Activated CD8-positive, alpha-beta T cell treated with anti-CD3 and anti-CD28 coated beads, Interleukin-2, amount 10 ng/mL, durations not matched to agents 7 days and 5 days (primary cell): Measurements from ENCODE around the gene ZBTB16. TPM values are rescaled to one million over a fixed set of nuclear protein-coding genes. Genes with fewer than 3 reads are reported as not detected.
A peak's percentile ranks its signal among the peaks of the same experiment; 100 is the strongest.

Source experiments
- ATAC-seq: fragments of 150-1000 bp; cut with Tn5 transposase; one replicate; pipeline ENCODE4 v1.10.0; 2021; ENCODE audit warnings: moderate library complexity
- CTCF ChIA-PET: fragments of 350-600 bp; sonication (Branson Sonifier 250); formaldehyde crosslinking; loops from one replicate; lab custom pipeline; 2021; ENCODE audit warnings: antibody characterized with exemption; lab: Charles Lee
- POLR2A ChIA-PET: fragments of 350-600 bp; sonication (Branson Sonifier 250); formaldehyde crosslinking; loops from one replicate; lab custom pipeline; 2021; ENCODE audit warnings: antibody characterized with exemption; lab: Charles Lee
- DNase-seq: peaks from one replicate; pipeline ENCODE4 v3.0.0-alpha.2; 2020
- H3K27ac Mint-ChIP-seq: one replicate; pipeline ENCODE4 v1.8.0; 2021; ENCODE audit warnings: mild to moderate bottlenecking, mixed read lengths
- H3K27me3 Mint-ChIP-seq: one replicate; pipeline ENCODE4 v1.8.0; 2021; ENCODE audit warnings: low read depth, mixed read lengths
- H3K36me3 Mint-ChIP-seq: one replicate; pipeline ENCODE4 v1.8.0; 2021; ENCODE audit warnings: low read depth, mixed read lengths
- H3K4me1 Mint-ChIP-seq: one replicate; pipeline ENCODE4 v1.8.0; 2021; ENCODE audit warnings: low read depth, mixed read lengths
- H3K4me3 Mint-ChIP-seq: one replicate; pipeline ENCODE4 v1.8.0; 2021; ENCODE audit warnings: mild to moderate bottlenecking, mixed read lengths
- H3K9me3 Mint-ChIP-seq: one replicate; pipeline ENCODE4 v1.8.0; 2022; ENCODE audit warnings: mixed read lengths; ENCODE audit not compliant: insufficient read depth
- total RNA-seq, 2 experiments: library from RNA; stranded (reverse); gene quantifications; one replicate each; pipeline ENCODE4 v1.2.3, GENCODE V29; 2021

ZBTB16 gene
- total RNA-seq, 2 experiments from 2014 or later = 16.3 to 16.4 TPM

DNA sequence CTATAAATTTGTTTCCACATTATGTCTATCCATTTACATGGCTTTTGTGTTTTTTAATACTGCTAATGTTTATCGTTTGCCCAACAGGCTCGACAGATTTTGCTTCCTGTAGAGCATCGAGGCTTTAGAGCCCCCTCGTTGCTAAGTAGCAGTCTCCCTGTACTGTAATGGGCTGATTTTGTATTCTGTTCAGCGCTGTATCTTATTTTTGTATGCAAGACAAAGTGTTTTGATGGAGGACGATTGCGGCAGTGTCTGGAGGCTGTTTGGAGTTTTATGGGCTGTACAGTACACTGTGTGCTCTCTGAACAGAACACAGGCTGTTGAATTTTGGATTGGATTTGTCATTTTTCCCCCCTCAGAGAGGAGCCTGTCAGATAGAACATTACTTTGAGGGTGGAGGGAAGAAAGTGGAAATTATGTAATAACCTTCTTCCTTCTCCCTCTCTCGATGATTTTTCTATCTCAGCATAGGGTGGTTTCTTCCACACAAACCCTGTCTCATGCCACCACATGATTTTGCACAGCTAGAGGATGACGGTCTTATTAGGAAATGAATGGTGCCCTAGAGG, 104.4 kb downstream of the ZBTB16 start:
- CTCF ChIA-PET = interaction anchor here (9.5 kb wide), 1 partner anchor 17 kb away, joined by 89 read pairs; no protein-coding TSS in a partner anchor

DNA sequence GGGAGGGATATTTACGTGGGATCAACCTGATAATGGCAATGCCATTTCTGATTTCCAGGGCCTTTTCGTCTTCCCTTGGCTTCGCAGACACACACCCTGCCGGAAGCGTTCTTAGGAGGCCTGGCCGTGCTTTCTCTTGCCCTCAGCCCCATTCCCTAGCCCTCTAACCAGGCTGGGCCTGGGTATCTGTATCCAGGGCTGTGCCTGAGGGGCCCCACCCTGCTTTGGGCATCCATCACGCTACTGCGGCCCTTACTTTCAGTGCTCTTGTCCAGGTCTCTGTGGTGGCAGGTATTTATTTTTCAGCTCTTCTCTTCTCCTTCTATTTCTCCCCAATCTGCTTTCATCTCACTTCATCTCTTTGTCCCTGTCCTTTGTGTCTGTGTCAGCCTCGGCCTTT, 105.0 kb downstream of the ZBTB16 start:
- DNase-seq (no peak), ATAC-seq (no peak)
- Mint-ChIP-seq H3K4me1 (peaks cover 95% of the 10 kb centered on the region), H3K4me3 (no peak overlapping the region), H3K36me3 (peaks cover 9% of the 10 kb centered on the region), H3K9me3 (no peaks in the 10 kb centered on the region), H3K27me3 (no peaks in the 10 kb centered on the region), H3K27ac (no peak overlapping the region)
- ChIA-PET CTCF (interaction anchor here (9.5 kb wide), 1 partner anchor 16 kb away, joined by 89 read pairs; no protein-coding TSS in a partner anchor), POLR2A (interaction anchor here (0.6 kb wide), 1 partner anchor 119 kb away, joined by 3 read pairs; no protein-coding TSS in a partner anchor)

More for the DNA sequence above, 104.4 kb downstream of the ZBTB16 start:
- Mint-ChIP-seq H3K9me3 (no peaks in the 10 kb centered on the region), H3K4me1 (peaks cover 95% of the 10 kb centered on the region), H3K36me3 (peaks cover 7% of the 10 kb centered on the region), H3K27me3 (no peaks in the 10 kb centered on the region), H3K27ac (no peak overlapping the region), H3K4me3 (no peak overlapping the region)
- POLR2A ChIA-PET = interaction anchor here (1.0 kb wide), 1 partner anchor 20 kb away, joined by 3 read pairs; no protein-coding TSS in a partner anchor
- no peak for ATAC-seq
- DNase-seq = no peak

DNA sequence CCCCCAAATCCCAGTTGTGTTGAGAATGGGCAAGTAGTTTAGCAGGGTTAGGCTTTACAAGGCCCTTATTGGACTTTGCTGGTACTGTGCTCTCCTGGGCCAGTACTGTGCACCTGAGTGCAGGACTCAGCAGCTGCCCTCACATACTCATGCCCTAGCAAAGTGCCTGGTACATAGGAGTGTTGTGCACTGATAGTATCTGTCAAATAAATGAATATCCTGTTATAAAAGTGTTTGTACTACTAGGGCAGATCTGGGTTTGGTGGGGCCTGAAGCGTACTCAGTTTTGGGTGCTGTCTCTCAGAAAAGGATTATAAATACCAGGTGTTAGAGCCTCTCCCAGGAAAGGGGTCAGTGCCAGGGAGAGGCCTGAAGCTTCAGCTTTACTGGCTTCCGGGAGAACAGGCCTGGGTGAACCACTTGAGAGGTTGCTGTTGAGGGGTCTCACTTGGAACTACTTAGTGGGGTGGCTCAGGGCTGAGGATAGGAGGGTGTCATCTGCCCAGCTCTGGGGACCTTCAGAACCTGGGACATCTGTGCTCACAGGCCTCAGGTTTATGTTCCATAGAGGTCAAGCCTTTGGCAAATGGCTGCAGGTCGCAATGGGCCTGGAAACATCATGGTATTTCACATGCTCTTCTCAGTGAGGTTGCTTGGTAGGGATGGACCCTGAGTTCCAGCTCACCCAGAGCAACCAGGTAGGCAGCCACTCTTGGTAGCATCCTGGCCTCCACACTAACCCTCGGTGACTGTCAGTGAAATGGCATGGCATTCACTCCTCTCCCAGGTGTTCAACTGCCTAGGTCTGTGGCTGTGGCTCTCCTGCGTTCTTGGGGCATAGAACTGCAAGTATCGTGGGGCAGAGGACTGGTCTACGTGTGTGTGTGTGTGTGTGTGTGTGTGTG, 106.1 kb downstream of the ZBTB16 start:
- ChIA-PET POLR2A (interaction anchor here (0.6 kb wide), 1 partner anchor 120 kb away, joined by 3 read pairs; no protein-coding TSS in a partner anchor), CTCF (interaction anchor here (1.0 to 9.5 kb wide), 4 partner anchors 15 to 82 kb away, joined by 3 to 89 read pairs (median 3); no protein-coding TSS in a partner anchor)
- H3K36me3 Mint-ChIP-seq = peaks cover 11% of the 10 kb centered on the region
- no peak overlapping the region for H3K4me3 Mint-ChIP-seq
- DNase-seq (no peak), ATAC-seq (no peak)
- H3K27ac Mint-ChIP-seq = peak overlapping the region; percentile 62
- H3K27me3 Mint-ChIP-seq = no peaks in the 10 kb centered on the region
- peaks cover 93% of the 10 kb centered on the region for H3K4me1 Mint-ChIP-seq
- no peaks in the 10 kb centered on the region for H3K9me3 Mint-ChIP-seq

DNA sequence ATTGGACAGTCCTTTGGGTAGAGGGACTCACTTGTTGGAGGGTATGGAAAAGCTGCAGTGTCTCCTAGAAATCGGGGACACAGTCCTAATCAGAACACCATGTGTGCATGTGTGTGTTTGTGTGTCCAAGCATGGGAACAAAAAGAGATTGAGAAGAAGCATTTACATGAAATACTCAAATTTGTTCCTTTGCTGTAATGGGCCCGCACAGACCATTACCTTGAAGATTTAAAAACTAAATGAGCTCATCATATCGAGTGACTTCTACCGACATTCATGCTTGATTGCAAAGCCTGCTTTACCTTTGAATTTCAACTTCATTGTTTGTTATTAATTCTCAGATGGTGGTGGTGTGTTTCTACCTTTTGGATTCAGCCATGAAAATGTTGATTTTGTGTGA, 106.9 kb downstream of the ZBTB16 start:
- Mint-ChIP-seq H3K27ac (peak overlapping the region; percentile 77), H3K9me3 (no peaks in the 10 kb centered on the region), H3K27me3 (no peaks in the 10 kb centered on the region), H3K36me3 (peaks cover 8% of the 10 kb centered on the region), H3K4me3 (peak overlapping the region; percentile 33), H3K4me1 (peaks cover 93% of the 10 kb centered on the region)
- ChIA-PET POLR2A (interaction anchor here (0.9 to 2.6 kb wide), 2 partner anchors 17 to 30 kb away, joined by 3 to 14 read pairs; no protein-coding TSS in a partner anchor), CTCF (interaction anchor here (1.2 to 9.5 kb wide), 4 partner anchors 15 to 88 kb away, joined by 3 to 89 read pairs (median 4); no protein-coding TSS in a partner anchor)
- DNase-seq (no peak), ATAC-seq (no peak)

DNA sequence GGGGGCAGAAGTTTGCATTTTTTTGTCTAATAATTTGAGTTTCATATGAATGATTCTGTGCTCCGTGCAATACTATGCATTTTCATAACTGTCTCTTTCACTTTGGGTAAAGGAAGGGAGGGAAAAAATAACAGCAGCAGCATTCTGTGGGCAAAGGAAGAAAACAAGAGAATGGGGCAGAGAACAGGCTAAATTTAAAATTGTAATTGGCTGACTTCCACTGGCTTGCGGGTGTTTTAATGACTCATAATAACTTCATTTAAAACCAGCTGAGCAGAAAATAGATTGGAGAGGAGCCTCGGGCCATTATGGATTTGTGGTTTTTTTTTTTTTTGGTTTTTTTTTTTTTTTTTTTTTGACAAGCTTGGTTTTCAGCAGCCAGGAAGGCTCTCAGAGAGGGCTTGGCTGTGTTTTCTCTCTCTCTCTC, 107.4 kb downstream of the ZBTB16 start:
- CTCF ChIA-PET = interaction anchor here (1.2 to 9.5 kb wide), 6 partner anchors 14 to 94 kb away, joined by 3 to 89 read pairs (median 4); no protein-coding TSS in a partner anchor

DNA sequence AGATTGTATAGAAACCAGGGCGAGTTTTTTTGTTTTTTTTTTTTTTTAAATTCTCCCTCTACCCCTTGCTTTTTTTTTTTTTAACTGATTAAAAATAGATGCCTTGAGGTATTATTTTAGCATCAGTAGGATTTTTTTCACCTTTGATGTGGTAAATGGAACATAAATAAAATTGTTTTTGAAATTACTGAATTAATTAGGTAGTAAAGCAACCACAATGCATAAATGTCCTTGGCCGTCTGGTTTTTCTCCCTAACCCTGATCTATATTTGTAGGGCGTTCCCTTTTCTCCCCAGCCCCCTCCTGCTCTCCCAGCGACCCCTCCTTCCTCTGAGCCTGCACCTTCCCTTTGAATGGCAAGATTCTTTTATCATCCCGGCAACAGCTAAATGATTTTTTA, 107.8 kb downstream of the ZBTB16 start:
- Mint-ChIP-seq H3K9me3 (no peaks in the 10 kb centered on the region), H3K4me1 (peaks cover 93% of the 10 kb centered on the region), H3K27me3 (no peaks in the 10 kb centered on the region), H3K27ac (peak overlapping the region; percentile 77), H3K36me3 (peaks cover 4% of the 10 kb centered on the region), H3K4me3 (peak overlapping the region; percentile 33)
- DNase-seq = no peak
- CTCF ChIA-PET = interaction anchor here (1.3 to 9.5 kb wide), 5 partner anchors 14 to 93 kb away, joined by 3 to 89 read pairs (median 4); no protein-coding TSS in a partner anchor
- ATAC-seq = no peak
- POLR2A ChIA-PET = interaction anchor here (1.0 to 2.6 kb wide), 2 partner anchors 15 to 16 kb away, joined by 3 to 14 read pairs; no protein-coding TSS in a partner anchor

More for the DNA sequence above, 107.4 kb downstream of the ZBTB16 start:
- DNase-seq (peak; percentile 48), ATAC-seq (peak; percentile 62)
- peaks cover 4% of the 10 kb centered on the region for H3K36me3 Mint-ChIP-seq
- no peaks in the 10 kb centered on the region for H3K27me3 Mint-ChIP-seq
- peak overlapping the region; percentile 33 for H3K4me3 Mint-ChIP-seq
- H3K4me1 Mint-ChIP-seq = peaks cover 93% of the 10 kb centered on the region
- peak overlapping the region; percentile 77 for H3K27ac Mint-ChIP-seq
- H3K9me3 Mint-ChIP-seq = no peaks in the 10 kb centered on the region
- POLR2A ChIA-PET = interaction anchor here (0.9 to 2.6 kb wide), 3 partner anchors 15 to 29 kb away, joined by 3 to 14 read pairs (median 3); no protein-coding TSS in a partner anchor

DNA sequence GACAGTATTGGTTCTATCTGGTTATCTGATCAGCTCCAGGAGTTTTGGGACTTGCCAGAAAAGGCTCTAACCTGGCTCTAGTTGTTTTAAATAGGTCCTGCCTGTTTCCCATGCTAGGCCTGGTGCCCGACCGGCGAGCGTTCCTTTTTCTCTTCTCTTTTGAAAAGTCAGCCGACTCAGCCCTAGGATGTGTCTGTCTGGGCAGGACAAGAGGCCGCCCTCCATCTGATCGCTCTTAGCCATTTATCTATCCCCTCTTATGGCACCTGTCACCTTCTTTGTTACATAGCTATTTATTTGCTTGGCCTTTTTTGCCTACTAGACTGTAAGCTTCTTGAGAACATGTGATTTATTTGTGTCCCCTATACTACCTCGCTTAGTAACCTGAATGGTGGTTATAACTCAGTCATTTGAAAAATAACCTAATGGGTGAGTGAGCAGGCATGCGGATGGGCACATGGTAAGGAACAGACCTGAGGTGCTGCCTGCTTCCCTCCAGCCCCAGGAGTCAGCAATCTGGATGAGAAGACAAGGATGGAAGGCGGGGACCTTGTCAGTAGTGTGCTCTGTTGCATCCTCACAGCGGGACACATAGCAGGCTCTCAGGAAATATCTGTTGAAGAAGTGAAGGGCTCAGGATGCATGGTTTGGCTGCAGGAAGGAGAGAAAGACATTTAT, 108.4 kb downstream of the ZBTB16 start:
- DNase-seq (no peak), ATAC-seq (no peak)
- no peaks in the 10 kb centered on the region for H3K9me3 Mint-ChIP-seq
- ChIA-PET CTCF (interaction anchor here (1.3 to 9.5 kb wide), 6 partner anchors 13 to 93 kb away, joined by 3 to 89 read pairs (median 4); no protein-coding TSS in a partner anchor), POLR2A (interaction anchor here (1.0 to 2.6 kb wide), 2 partner anchors 15 to 16 kb away, joined by 3 to 14 read pairs; no protein-coding TSS in a partner anchor)
- peak overlapping the region; percentile 33 for H3K4me3 Mint-ChIP-seq
- peaks cover 93% of the 10 kb centered on the region for H3K4me1 Mint-ChIP-seq
- H3K27ac Mint-ChIP-seq = peak overlapping the region; percentile 77
- H3K36me3 Mint-ChIP-seq = peaks cover 4% of the 10 kb centered on the region
- H3K27me3 Mint-ChIP-seq = no peaks in the 10 kb centered on the region

DNA sequence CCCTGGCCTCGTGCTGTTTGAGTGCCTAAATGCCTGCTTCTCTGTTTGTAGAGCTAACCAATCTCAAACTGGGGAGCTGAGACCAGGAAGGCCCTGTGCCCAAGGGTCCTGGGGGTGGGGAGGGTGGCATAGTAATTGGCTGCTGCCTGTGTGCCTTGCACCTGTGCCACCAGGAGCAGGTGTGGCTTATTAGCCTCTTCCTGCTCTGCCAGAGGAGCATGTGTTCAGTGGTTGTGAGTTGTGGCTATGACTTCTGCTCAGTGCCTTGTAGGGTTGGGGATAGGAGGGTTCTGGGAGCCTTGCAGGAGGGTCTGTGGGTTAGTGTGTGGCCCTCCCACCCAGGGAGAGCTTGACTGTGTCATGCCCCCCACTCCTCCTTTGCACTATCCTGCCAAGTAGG, 109.2 kb downstream of the ZBTB16 start:
- H3K4me3 Mint-ChIP-seq = no peak overlapping the region
- CTCF ChIA-PET = interaction anchor here (0.9 to 9.5 kb wide), 6 partner anchors 9 to 110 kb away, joined by 3 to 89 read pairs (median 4); partner anchors contain the start of gene ZBTB16
- no peak for DNase-seq

DNA sequence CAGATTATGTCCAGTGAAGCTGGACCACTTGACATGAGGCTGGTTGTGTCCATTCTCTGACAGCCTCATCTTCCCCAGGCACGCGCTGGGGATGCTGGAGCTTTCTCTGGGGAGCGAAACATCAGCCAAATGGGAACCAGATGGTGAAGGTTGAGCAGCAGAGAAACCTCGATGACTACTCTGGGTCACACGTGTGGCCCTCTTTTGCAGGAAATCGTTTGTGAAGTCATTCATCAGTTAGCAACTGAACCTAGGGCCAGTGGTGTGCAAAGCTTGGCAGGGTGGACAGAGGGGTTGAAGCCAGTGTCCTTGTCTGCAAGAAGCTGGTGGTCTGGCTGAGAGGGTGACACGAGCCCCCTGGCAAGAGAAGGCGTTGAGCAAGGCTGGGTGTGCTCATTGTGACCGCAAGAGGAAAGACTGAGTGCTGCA, 109.8 kb downstream of the ZBTB16 start:
- POLR2A ChIA-PET = interaction anchor here (1.0 to 1.1 kb wide), 2 partner anchors 9 kb away, joined by 3 to 4 read pairs; no protein-coding TSS in a partner anchor
- DNase-seq (no peak), ATAC-seq (no peak)
- Mint-ChIP-seq H3K9me3 (no peaks in the 10 kb centered on the region), H3K27me3 (no peaks in the 10 kb centered on the region), H3K4me3 (no peak overlapping the region), H3K4me1 (peaks cover 96% of the 10 kb centered on the region), H3K27ac (peak overlapping the region; percentile 77), H3K36me3 (peaks cover 9% of the 10 kb centered on the region)
- CTCF ChIA-PET = interaction anchor here (0.9 to 9.5 kb wide), 6 partner anchors 9 to 110 kb away, joined by 3 to 89 read pairs (median 4); partner anchors contain the start of gene ZBTB16

More for the DNA sequence above, 109.2 kb downstream of the ZBTB16 start:
- peak overlapping the region; percentile 77 for H3K27ac Mint-ChIP-seq
- no peaks in the 10 kb centered on the region for H3K9me3 Mint-ChIP-seq
- POLR2A ChIA-PET = interaction anchor here (1.1 to 2.6 kb wide), 2 partner anchors 10 to 15 kb away, joined by 4 to 14 read pairs; no protein-coding TSS in a partner anchor
- no peaks in the 10 kb centered on the region for H3K27me3 Mint-ChIP-seq
- no peak for ATAC-seq
- H3K36me3 Mint-ChIP-seq = peaks cover 4% of the 10 kb centered on the region
- peaks cover 94% of the 10 kb centered on the region for H3K4me1 Mint-ChIP-seq

DNA sequence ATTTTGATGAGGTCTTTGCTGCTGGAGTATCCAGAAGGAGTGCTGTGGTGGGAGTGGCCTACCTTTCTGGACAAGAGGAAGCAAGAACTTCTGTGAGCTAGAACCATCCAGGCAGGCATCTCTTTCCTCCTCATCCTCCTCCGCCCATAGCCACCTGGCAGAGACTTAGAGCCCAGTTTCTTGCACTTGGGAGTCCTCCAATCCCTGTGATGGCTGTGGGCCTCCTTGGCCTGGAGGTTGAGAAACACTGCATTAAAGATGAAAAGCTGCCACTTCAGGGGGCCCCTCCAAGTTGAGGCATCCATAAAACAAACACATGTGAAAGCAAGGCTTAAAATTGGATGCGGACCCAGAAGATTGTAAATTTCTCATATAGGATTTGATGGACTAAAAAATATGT, 110.3 kb downstream of the ZBTB16 start:
- CTCF ChIA-PET = interaction anchor here (1.2 to 9.5 kb wide), 5 partner anchors 10 to 91 kb away, joined by 3 to 89 read pairs (median 4); no protein-coding TSS in a partner anchor
- ATAC-seq (no peak), DNase-seq (no peak)
- no peaks in the 10 kb centered on the region for H3K9me3 Mint-ChIP-seq
- no peaks in the 10 kb centered on the region for H3K27me3 Mint-ChIP-seq
- H3K27ac Mint-ChIP-seq = peak overlapping the region; percentile 77
- peaks cover 98% of the 10 kb centered on the region for H3K4me1 Mint-ChIP-seq
- POLR2A ChIA-PET = interaction anchor here (1.0 to 1.7 kb wide), 2 partner anchors 10 to 14 kb away, joined by 3 to 6 read pairs; no protein-coding TSS in a partner anchor
- peaks cover 9% of the 10 kb centered on the region for H3K36me3 Mint-ChIP-seq
- H3K4me3 Mint-ChIP-seq = no peak overlapping the region
